IPS-18a (cell line): Measurements from ENCODE around the gene SF3B2.

Source experiments
- H3K27ac ChIP-seq: one replicate; pipeline ENCODE4 v1.5.1; 2013; ENCODE audit warnings: low read length
- H3K27me3 ChIP-seq: one replicate; pipeline ENCODE4 v1.6.1; 2013; ENCODE audit warnings: mild to moderate bottlenecking, low read length; ENCODE audit not compliant: control insufficient read depth, insufficient read depth
- H3K36me3 ChIP-seq: one replicate; pipeline ENCODE4 v1.6.1; 2013; ENCODE audit warnings: low read depth, low read length; ENCODE audit not compliant: control insufficient read depth
- H3K4me1 ChIP-seq: one replicate; pipeline ENCODE4 v1.6.1; 2013; ENCODE audit warnings: low read depth, low read length; ENCODE audit not compliant: control insufficient read depth
- H3K4me3 ChIP-seq: one replicate; pipeline ENCODE4 v1.5.1; 2013; ENCODE audit warnings: low read length
- H3K9ac ChIP-seq: one replicate; pipeline ENCODE4 v1.6.1; 2013; ENCODE audit warnings: mild to moderate bottlenecking, low read length, moderate library complexity
- H3K9me3 ChIP-seq: one replicate; pipeline ENCODE4 v1.6.1; 2013; ENCODE audit warnings: low read depth, low read length; ENCODE audit not compliant: control insufficient read depth

Gene SF3B2

DNA sequence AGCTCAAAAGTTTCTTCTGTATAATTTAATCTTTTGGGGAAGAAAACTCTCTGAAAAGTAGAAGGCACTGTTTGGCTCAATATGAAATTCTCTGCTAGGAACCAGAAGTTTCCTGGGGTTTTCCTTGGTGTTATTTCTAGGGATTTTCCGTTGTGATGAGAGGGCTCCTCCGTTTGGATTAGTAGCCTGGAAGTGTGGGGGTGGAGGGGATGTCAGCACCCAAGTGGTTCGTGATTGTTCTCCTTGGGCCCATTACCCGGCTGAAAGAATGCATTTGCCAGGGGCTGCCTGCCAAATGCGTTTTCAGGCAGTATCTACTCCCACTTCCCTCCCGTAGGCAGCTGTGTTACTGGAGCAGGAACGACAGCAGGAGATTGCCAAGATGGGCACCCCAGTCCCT is 4.3 kb downstream of the SF3B2 start:
- no peak overlapping the region for H3K4me3 ChIP-seq
- H3K36me3 ChIP-seq: peaks cover 67% of the 10 kb centered on the region
- H3K27me3 ChIP-seq: no peaks in the 10 kb centered on the region
- H3K4me1 ChIP-seq: peaks cover 5% of the 10 kb centered on the region
- H3K9me3 ChIP-seq: no peaks in the 10 kb centered on the region
- H3K27ac ChIP-seq: no peak overlapping the region
- H3K9ac ChIP-seq: no peak overlapping the region

GRCh38 chr11:66059966-66060680 is 8.0 kb downstream of the SF3B2 start:
- no peaks in the 10 kb centered on the region for H3K27me3 ChIP-seq
- H3K36me3 ChIP-seq: peaks cover 91% of the 10 kb centered on the region
- no peaks in the 10 kb centered on the region for H3K9me3 ChIP-seq
- H3K9ac ChIP-seq: no peak overlapping the region
- H3K4me3 ChIP-seq: no peak overlapping the region
- H3K27ac ChIP-seq: no peak overlapping the region
- no peaks in the 10 kb centered on the region for H3K4me1 ChIP-seq

GRCh38 chr11:66061268-66061667 is 9.1 kb downstream of the SF3B2 start:
- Histone ChIP-seq H3K27ac (no peak overlapping the region), H3K36me3 (peaks cover 86% of the 10 kb centered on the region), H3K4me1 (no peaks in the 10 kb centered on the region), H3K4me3 (no peak overlapping the region), H3K27me3 (no peaks in the 10 kb centered on the region), H3K9ac (no peak overlapping the region), H3K9me3 (no peaks in the 10 kb centered on the region)

- H3K4me3 ChIP-seq: no peak overlapping the region
- no peaks in the 10 kb centered on the region for H3K9me3 ChIP-seq
- H3K27me3 ChIP-seq: no peaks in the 10 kb centered on the region
- no peak overlapping the region for H3K9ac ChIP-seq
- H3K27ac ChIP-seq: no peak overlapping the region
- no peaks in the 10 kb centered on the region for H3K4me1 ChIP-seq
- peaks cover 86% of the 10 kb centered on the region for H3K36me3 ChIP-seq
Measured at GRCh38 chr11:66062408-66062807, 10.2 kb downstream of the SF3B2 start.

GRCh38 chr11:66063900-66064299 is 11.7 kb downstream of the SF3B2 start:
- no peaks in the 10 kb centered on the region for H3K27me3 ChIP-seq
- H3K9me3 ChIP-seq: no peaks in the 10 kb centered on the region
- H3K4me1 ChIP-seq: no peaks in the 10 kb centered on the region
- H3K9ac ChIP-seq: no peak overlapping the region
- no peak overlapping the region for H3K4me3 ChIP-seq
- H3K36me3 ChIP-seq: peaks cover 87% of the 10 kb centered on the region
- H3K27ac ChIP-seq: no peak overlapping the region

GRCh38 chr11:66064571-66064970 is 12.4 kb downstream of the SF3B2 start:
- H3K36me3 ChIP-seq: peaks cover 84% of the 10 kb centered on the region
- no peaks in the 10 kb centered on the region for H3K9me3 ChIP-seq
- H3K27ac ChIP-seq: no peak overlapping the region
- no peaks in the 10 kb centered on the region for H3K27me3 ChIP-seq
- peaks cover 4% of the 10 kb centered on the region for H3K4me1 ChIP-seq
- H3K4me3 ChIP-seq: no peak overlapping the region
- H3K9ac ChIP-seq: no peak overlapping the region

GRCh38 chr11:66066751-66067150 is 14.6 kb downstream of the SF3B2 start:
- Histone ChIP-seq H3K27ac (no peak overlapping the region), H3K4me3 (no peak overlapping the region), H3K36me3 (peaks cover 62% of the 10 kb centered on the region), H3K9ac (no peak overlapping the region), H3K9me3 (no peaks in the 10 kb centered on the region), H3K4me1 (peaks cover 4% of the 10 kb centered on the region), H3K27me3 (no peaks in the 10 kb centered on the region)

- H3K27me3 ChIP-seq: no peaks in the 10 kb centered on the region
- H3K9me3 ChIP-seq: no peaks in the 10 kb centered on the region
- no peak overlapping the region for H3K27ac ChIP-seq
- H3K36me3 ChIP-seq: peaks cover 55% of the 10 kb centered on the region
- no peak overlapping the region for H3K4me3 ChIP-seq
- H3K9ac ChIP-seq: no peak overlapping the region
- H3K4me1 ChIP-seq: peaks cover 4% of the 10 kb centered on the region
Measured at GRCh38 chr11:66067640-66068039, 15.5 kb downstream of the SF3B2 start.

DNA sequence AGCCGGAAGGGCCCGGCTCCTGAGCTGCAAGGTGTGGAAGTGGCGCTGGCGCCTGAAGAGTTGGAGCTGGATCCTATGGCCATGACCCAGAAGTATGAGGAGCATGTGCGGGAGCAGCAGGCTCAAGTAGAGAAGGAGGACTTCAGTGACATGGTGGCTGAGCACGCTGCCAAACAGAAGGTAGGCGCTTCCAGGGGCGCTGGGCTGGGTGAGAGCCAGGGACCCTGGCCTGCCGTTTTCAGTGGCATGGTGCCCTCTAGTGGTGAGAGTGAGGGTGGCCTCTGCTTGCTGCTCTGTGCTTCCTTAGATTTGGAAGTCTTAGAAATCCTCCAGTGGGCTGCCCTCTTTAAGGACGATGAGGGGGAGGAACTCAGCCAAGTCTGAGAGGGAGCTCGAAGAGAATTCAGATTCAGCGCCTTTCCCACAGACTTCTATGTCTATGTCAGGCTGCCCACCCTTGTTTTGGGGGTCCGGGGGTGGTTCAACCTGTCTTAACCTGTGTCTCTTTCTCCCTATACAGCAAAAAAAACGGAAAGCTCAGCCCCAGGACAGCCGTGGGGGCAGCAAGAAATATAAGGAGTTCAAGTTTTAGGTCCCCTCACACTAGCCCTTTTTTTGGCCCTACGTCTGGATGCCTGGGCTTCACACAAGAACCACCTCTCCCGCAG is 16.1 kb downstream of the SF3B2 start:
- H3K27me3 ChIP-seq: no peaks in the 10 kb centered on the region
- H3K4me1 ChIP-seq: peaks cover 4% of the 10 kb centered on the region
- H3K9ac ChIP-seq: no peak overlapping the region
- H3K4me3 ChIP-seq: no peak overlapping the region
- peaks cover 48% of the 10 kb centered on the region for H3K36me3 ChIP-seq
- no peak overlapping the region for H3K27ac ChIP-seq
- H3K9me3 ChIP-seq: no peaks in the 10 kb centered on the region

GRCh38 chr11:66068923-66069714 is 17.0 kb downstream of the SF3B2 start:
- H3K9ac ChIP-seq: no peak overlapping the region
- peak overlapping the region; percentile 43 for H3K4me3 ChIP-seq
- H3K36me3 ChIP-seq: peaks cover 40% of the 10 kb centered on the region
- H3K9me3 ChIP-seq: no peaks in the 10 kb centered on the region
- H3K4me1 ChIP-seq: peaks cover 4% of the 10 kb centered on the region
- no peak overlapping the region for H3K27ac ChIP-seq
- H3K27me3 ChIP-seq: no peaks in the 10 kb centered on the region

DNA sequence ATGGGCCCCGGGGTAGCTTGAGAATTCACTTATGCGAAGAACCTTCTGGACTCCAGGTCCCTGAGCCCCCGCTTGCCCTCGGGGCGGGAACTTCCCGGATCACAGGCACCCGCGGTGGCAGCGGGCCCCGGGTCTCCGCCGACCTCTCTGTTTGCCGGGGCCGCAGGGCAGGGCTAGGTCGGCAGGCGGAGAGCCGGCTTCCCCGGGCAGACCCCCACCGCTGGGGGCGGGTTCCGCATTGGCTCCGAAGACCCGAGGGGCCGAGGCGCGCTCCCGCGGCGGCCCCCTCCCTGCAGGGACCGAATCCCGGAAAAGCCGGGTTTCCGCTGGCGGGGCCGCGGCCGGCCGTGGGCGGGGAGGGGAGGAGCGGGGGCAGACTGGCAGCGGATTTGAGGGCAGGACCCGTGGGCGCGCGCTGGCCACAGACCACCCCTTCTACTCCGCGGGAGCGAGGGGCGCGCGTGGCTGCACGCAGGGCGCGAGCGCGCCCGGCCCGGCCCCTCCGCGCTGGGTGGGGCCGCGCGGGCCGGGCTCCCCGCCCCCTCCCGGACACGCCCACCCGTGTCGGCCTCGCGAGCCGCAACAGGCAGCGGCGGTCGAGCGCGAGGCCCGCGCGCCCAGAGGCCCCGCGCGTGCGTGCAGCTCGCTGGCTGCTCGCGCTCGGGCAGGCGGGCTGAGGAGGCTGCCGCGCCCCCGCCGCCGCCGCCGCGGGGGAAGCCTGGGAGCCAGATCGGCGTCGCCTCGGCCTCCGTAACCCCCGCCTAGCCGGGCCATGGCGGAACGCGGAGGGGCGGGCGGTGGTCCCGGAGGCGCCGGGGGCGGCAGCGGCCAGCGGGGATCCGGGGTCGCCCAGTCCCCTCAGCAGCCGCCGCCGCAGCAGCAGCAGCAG is 17.8 kb downstream of the SF3B2 start, which contains the start of gene PACS1:
Gene PACS1 (plus strand): TSS at position 558 of the 889 bp plus-strand sequence. CDS start 215 bp downstream, at position 773.
- Histone ChIP-seq H3K9ac (peak within 1 kb of the TSS; percentile 5), H3K27me3 (no peaks in the 10 kb centered on the region), H3K36me3 (peaks cover 34% of the 10 kb centered on the region), H3K27ac (no peak within 1 kb of the TSS), H3K4me1 (peaks cover 4% of the 10 kb centered on the region), H3K9me3 (no peaks in the 10 kb centered on the region), H3K4me3 (peak within 1 kb of the TSS; percentile 55)
